GM18526 (cell line): ENCODE results near the gene ACSS2.

Experiments used
- POLR2A ChIP-seq: IDR thresholded peaks from 3 replicates; pipeline ENCODE4 v1.6.1; 2011; ENCODE audit not compliant: insufficient read length; ENCODE audit errors: extremely low read depth

ACSS2 gene

GRCh38 chr20:34922654-34923381 lies 46.4 kb downstream of the ACSS2 start:
- no peak for TF ChIP-seq POLR2A

DNA sequence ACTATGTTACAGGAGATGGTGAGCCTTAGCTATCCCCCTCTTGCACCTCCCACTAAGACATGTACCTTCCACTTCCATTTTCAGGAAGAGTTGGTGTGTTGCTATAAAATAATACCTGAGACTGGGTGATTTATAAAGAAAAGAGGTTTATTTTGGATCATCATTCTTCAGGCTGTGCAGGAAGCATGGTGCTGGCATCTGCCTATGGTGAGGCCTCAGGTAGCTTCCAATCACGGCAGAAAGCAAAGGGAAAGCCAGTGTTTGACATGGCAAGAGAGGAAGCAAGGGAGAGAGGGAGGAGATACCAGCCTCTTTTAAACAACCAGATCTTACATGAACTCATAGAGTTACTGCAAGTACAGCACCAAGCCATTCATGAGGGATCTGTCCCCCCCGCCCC lies 47.0 kb downstream of the ACSS2 start:
- no peak for TF ChIP-seq POLR2A

DNA sequence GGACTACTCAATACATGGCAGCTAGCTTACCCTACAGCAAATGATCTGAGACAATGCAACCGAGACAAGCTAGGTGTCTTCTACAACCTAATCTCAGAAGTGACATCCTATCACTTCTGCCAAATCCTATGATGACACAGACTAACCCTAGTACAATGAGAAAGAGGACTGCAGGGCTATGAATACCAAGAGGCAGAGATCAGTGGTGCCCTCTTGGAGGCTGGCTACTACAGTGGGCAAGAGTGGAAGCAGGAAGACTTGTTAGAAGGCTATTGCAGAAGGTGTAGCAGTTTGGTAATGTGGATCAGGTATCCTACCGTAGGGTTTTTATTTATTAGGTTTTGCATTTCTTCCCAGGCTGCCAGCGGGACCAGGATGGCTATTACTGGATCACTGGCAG lies 48.9 kb downstream of the ACSS2 start:
- no peak for TF ChIP-seq POLR2A

- TF ChIP-seq POLR2A, result no peak
Measured at GRCh38 chr20:34925981-34926380, 49.6 kb downstream of the ACSS2 start.

DNA sequence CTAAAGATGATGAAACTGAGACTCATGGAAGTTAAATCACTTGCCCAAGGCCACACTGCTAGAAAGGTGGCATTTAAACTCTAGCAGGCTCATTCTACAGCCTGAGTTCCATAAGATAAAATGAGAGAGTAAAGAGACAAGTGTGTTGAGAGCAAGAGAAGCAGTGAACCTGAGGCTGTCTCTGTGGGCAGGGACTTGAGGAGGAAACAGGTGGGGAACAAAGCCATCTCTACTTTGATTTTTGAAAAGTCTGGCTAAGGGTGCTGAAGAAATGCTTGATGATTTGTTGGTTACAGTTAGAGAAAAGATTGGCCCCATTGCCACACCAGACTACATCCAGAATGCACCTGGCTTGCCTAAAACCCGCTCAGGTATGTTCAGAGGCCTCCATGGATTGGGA lies 50.2 kb downstream of the ACSS2 start:
- TF ChIP-seq POLR2A, result no peak

DNA sequence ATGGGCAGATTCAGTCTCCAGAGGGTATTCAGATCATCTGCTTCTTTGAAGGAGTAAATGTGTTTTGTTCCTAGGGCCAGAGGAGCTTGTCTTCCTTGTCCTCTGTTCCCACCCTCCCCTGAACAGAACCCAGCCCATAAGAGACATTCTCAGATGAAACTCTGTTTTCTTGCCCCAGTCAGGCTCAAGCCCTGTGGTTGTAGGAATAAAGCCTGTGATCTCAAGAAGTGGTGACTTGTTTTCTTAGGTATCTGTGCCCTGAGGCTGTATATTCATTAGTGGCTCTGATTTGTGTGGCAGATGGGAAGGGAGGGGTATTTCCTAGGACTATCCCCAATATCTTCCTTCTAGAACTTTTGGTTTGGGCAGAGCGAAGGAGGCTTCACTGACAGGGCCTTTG lies 51.3 kb downstream of the ACSS2 start:
- TF ChIP-seq POLR2A, result no peak

DNA sequence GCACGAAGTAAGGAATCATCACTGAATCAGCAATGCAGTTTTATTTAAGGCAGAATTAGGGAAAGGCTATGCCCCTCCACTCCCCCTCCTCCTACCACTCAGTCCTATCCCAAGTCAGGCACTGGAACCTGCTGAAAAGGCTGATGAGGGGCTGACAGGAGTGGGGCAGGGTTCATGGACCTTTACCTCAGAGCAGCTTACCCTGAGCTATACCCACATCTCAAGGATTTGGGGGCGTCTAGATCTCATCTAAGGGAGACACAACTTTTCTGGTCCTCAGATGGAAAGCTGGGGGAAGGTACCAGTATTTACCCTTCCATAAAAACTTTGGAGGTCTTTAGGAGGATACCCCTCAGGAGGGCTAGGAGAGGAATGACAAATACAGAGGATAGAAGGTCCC lies 52.0 kb downstream of the ACSS2 start:
- no peak for TF ChIP-seq POLR2A

GRCh38 chr20:34931771-34932170 lies 55.4 kb downstream of the ACSS2 start:
- TF ChIP-seq POLR2A, result no peak

DNA sequence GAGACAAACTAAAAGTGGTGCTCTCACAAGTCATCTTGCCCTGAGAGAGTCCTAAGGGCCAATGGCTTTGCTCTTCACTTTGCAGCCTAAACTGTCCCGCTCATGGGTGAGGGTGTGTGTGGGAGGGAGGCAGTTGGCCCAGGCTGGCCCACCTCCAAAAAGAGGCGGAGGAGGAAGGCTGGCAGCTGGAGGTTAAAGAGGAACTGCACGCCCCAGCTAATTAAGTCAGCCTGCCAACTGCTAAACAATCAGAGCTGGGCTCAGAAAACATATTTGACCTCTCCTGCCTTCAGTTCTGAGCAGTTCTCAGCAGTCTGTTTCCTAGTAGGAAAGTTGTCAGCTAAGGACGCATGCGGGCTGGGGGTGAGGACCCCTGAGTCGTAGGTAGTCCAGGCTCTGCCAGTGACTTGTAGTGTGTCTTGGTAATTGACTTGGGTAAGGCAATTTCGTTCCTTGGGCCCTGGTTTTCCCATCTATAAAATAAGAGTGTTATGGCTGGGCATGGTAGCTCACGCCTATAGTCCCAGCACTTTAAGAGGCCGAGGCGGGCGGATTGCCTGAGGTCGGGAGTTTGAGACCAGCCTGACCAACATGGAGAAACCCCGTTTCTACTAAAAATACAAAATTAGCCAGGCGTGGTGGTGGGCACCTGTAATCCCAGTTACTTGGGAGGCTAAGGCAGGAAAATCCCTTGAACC lies 62.2 kb downstream of the ACSS2 start:
- TF ChIP-seq POLR2A, result no peak

GRCh38 chr20:34940081-34940481 lies 63.7 kb downstream of the ACSS2 start:
- no peak for TF ChIP-seq POLR2A

DNA sequence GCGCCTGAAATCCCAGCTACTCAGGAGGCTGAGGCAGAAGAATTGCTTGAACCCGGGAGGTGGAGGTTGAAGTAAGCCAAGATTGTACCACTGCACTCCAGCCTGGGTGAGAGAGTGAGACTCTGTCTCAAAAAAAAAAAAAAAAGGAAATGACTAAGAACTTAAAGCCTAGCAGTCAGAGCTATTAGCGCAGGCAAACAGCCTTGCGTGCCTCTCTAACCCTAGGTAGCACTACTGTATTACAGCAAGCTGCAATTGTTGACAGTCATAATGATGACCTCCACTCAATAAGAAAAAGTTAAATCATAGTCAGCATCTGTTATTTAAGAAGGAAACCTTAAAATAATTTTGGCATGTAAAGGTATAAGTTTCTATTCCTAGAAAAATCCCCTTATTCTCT lies 64.8 kb downstream of the ACSS2 start:
- TF ChIP-seq POLR2A, result no peak

DNA sequence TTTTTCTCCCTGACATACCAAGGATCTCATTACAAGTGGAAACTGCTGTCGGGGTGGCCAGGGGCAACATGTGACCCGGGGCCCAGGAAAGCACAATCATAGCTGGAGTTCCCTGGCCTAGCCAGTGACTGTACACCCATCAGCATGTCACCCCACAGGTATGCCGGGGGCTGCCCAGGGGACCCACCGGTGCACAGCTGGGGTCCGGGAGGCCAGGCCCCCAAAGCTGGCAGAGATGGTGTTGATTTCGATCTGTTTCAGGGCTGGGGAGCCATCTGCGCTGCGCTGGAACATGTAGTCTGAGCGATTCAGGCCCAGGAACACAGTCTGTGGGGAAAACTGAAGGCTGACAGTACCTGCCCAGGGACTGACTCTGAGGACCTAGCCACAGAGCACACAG lies 65.9 kb downstream of the ACSS2 start:
- no peak for TF ChIP-seq POLR2A

DNA sequence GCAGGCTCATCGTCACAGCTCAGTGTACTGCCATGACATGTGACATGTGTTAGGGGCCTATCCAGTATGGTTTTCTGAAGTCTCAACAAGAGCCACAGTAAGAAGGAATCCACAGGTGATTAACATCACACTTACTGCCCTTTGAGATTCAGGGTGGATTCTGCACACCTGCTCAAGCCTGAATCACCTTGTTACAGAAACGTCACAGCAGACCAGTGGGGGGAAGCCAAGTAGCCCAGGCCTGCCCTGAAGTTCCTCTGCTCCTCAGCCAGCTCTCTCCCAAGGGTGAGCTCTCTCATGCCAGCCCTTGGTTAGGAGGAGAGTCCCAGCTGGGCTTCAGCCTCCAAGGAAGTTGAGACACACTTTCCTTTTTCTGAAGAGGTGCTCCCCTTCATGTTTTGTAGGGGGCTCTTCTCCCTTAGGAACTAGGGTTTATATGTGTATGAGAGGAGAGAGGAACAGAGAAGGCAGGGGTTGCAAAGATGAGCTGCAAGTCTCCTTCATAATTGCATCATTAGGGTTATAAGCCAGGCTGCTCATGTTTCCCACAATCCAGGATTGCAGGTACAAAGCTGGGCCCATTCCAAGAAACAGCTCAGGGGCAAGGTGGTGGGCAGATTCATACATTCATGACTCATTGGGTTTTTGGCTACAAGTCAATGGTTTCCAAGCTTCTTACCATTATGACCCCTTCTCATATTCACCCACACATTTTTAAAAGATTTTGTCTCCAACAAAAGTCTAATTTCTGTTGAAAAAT lies 67.6 kb downstream of the ACSS2 start:
- TF ChIP-seq POLR2A, result no peak

- no peak for TF ChIP-seq POLR2A
Measured at GRCh38 chr20:34945315-34946077, 69.1 kb downstream of the ACSS2 start.

DNA sequence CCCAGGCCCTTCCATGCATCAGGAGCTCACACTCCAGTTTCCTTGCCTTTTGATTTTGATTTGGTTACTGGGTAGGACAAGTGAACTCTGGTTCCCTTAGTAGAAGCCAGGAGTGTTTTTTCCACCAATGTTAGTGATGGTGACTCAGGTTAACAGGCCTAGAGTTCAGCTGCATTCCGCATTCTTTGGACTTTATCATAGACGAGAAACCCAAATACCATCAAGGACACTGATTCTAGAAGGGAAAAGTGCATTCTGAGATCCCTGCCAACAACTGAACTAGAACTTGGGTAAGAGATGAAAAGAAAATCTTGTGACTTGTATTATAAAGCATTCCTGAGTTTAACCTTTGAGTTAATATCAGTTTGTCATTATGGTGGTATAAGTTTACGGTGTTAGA lies 70.2 kb downstream of the ACSS2 start:
- no peak for TF ChIP-seq POLR2A
